SU-DHL-6 (cell line): Measurements from ENCODE around the gene SMIM41.

Source experiments
- H2AFZ ChIP-seq: fragments of 200-600 bp; sonication (generic); 2 replicates; pipeline ENCODE4 v1.6.1; 2014; ENCODE audit warnings: low read depth, mild to moderate bottlenecking, moderate library complexity, mixed read lengths, antibody characterized with exemption, low read length; ENCODE audit not compliant: severe bottlenecking
- H3F3A ChIP-seq: fragments of 200-600 bp; shearing (Covaris generic); 2 replicates; pipeline ENCODE4 v1.6.0; 2016; ENCODE audit warnings: antibody characterized with exemption, mild to moderate bottlenecking; ENCODE audit not compliant: insufficient read depth
- H3K27ac ChIP-seq: fragments of 200-600 bp; sonication (generic); 2 replicates; pipeline ENCODE4 v1.5.1; 2016; ENCODE audit warnings: low read depth, mild to moderate bottlenecking, low read length, moderate library complexity, mixed read lengths
- H3K27me3 ChIP-seq: fragments of 200-600 bp; sonication (generic), shearing (Covaris generic); 2 replicates; pipeline ENCODE4 v1.6.0; 2014; ENCODE audit warnings: mild to moderate bottlenecking, low read length
- H3K36me3 ChIP-seq: fragments of 200-600 bp; sonication (generic); 2 replicates; pipeline ENCODE4 v1.6.1; 2014; ENCODE audit warnings: mild to moderate bottlenecking, low read length, mixed read lengths
- H3K4me2 ChIP-seq: fragments of 300-600, 200-600 bp; shearing (Covaris generic), sonication (generic); 2 replicates; pipeline ENCODE4 v1.6.0; 2014; ENCODE audit warnings: low read length, low read depth, mild to moderate bottlenecking; ENCODE audit not compliant: poor library complexity, severe bottlenecking
- H3K4me3 ChIP-seq: fragments of 200-600 bp; sonication (generic); 2 replicates; pipeline ENCODE4 v1.5.1; 2014; ENCODE audit warnings: antibody characterized with exemption, low read length, mild to moderate bottlenecking, mixed read lengths; ENCODE audit not compliant: insufficient read depth, poor library complexity, severe bottlenecking
- H3K79me2 ChIP-seq: fragments of 200-600 bp; sonication (generic); 2 replicates; pipeline ENCODE4 v1.6.1; 2014; ENCODE audit warnings: mild to moderate bottlenecking, low read length, moderate library complexity; ENCODE audit not compliant: insufficient read depth
- H3K9ac ChIP-seq: fragments of 200-600 bp; sonication (generic); 2 replicates; pipeline ENCODE4 v1.7.0; 2014; ENCODE audit warnings: mild to moderate bottlenecking, low read length
- H3K9me2 ChIP-seq: fragments of 200-600 bp; sonication (generic); replicated peaks from 2 replicates; pipeline ENCODE4 v1.6.1; 2014; ENCODE audit warnings: low read length; ENCODE audit not compliant: insufficient read depth
- H3K9me3 ChIP-seq: fragments of 200-600 bp; sonication (generic); 2 replicates; pipeline ENCODE4 v1.6.1; 2014; ENCODE audit warnings: low read length, mixed read lengths; ENCODE audit not compliant: insufficient read depth
- H4K20me1 ChIP-seq: fragments of 200-600 bp; sonication (generic); 2 replicates; pipeline ENCODE4 v1.6.1; 2014; ENCODE audit warnings: low read depth, mild to moderate bottlenecking, antibody characterized with exemption, low read length, moderate library complexity, mixed read lengths
- EZH2phosphoT487 ChIP-seq: fragments of 200-600 bp; sonication (generic), shearing (Covaris generic); conservative IDR thresholded peaks from 2 replicates; pipeline ENCODE4 v1.6.1; 2018; ENCODE audit warnings: mild to moderate bottlenecking, antibody characterized with exemption, low read length, moderate library complexity, mixed read lengths
- TF ChIP-seq, protein P1 (sequence below): fragments of 200-600 bp; sonication (generic); IDR thresholded peaks from one replicate; pipeline ENCODE4 v1.5.1; 2017; ENCODE audit warnings: antibody characterized with exemption, mild to moderate bottlenecking, low read length, moderate library complexity; ENCODE audit not compliant: insufficient read depth, poor library complexity, severe bottlenecking

Gene SMIM41

GRCh38 chr12:52147964-52148463 is 68.5 kb downstream of the SMIM41 start:
- H3K27ac ChIP-seq = no peak overlapping the region
- no peak overlapping the region for H3K4me3 ChIP-seq
- no peak overlapping the region for H3K4me2 ChIP-seq
- no peaks in the 10 kb centered on the region for H3K27me3 ChIP-seq
- no peaks in the 10 kb centered on the region for H4K20me1 ChIP-seq
- H3K9me2 ChIP-seq = no peaks in the 10 kb centered on the region
- no peaks in the 10 kb centered on the region for H3K36me3 ChIP-seq
- H3F3A ChIP-seq = no peaks in the 10 kb centered on the region
- TF ChIP-seq EZH2phosphoT487 = no peak
- TF ChIP-seq, protein P1, sequence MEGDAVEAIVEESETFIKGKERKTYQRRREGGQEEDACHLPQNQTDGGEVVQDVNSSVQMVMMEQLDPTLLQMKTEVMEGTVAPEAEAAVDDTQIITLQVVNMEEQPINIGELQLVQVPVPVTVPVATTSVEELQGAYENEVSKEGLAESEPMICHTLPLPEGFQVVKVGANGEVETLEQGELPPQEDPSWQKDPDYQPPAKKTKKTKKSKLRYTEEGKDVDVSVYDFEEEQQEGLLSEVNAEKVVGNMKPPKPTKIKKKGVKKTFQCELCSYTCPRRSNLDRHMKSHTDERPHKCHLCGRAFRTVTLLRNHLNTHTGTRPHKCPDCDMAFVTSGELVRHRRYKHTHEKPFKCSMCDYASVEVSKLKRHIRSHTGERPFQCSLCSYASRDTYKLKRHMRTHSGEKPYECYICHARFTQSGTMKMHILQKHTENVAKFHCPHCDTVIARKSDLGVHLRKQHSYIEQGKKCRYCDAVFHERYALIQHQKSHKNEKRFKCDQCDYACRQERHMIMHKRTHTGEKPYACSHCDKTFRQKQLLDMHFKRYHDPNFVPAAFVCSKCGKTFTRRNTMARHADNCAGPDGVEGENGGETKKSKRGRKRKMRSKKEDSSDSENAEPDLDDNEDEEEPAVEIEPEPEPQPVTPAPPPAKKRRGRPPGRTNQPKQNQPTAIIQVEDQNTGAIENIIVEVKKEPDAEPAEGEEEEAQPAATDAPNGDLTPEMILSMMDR = no peak
- H3K9me3 ChIP-seq = no peaks in the 10 kb centered on the region
- no peaks in the 10 kb centered on the region for H3K79me2 ChIP-seq
- no peak overlapping the region for H3K9ac ChIP-seq
- no peak overlapping the region for H2AFZ ChIP-seq

GRCh38 chr12:52148464-52149181 is 69.1 kb downstream of the SMIM41 start:
- H2AFZ ChIP-seq = no peak overlapping the region
- H3K79me2 ChIP-seq = no peaks in the 10 kb centered on the region
- H4K20me1 ChIP-seq = no peaks in the 10 kb centered on the region
- TF ChIP-seq, protein P1 = no peak
- H3K36me3 ChIP-seq = no peaks in the 10 kb centered on the region
- H3K27ac ChIP-seq = no peak overlapping the region
- H3K9ac ChIP-seq = no peak overlapping the region
- no peak overlapping the region for H3K4me3 ChIP-seq
- H3K4me2 ChIP-seq = no peak overlapping the region
- H3K9me2 ChIP-seq = no peaks in the 10 kb centered on the region
- H3K27me3 ChIP-seq = no peaks in the 10 kb centered on the region
- no peaks in the 10 kb centered on the region for H3K9me3 ChIP-seq
- H3F3A ChIP-seq = no peaks in the 10 kb centered on the region

- Histone ChIP-seq H4K20me1 (no peaks in the 10 kb centered on the region), H2AFZ (no peak overlapping the region), H3K4me2 (no peak overlapping the region), H3K4me3 (no peak overlapping the region), H3K36me3 (no peaks in the 10 kb centered on the region), H3K9me2 (no peaks in the 10 kb centered on the region), H3K79me2 (no peaks in the 10 kb centered on the region), H3K9ac (no peak overlapping the region), H3K27ac (no peak overlapping the region), H3F3A (no peaks in the 10 kb centered on the region), H3K27me3 (no peaks in the 10 kb centered on the region), H3K9me3 (no peaks in the 10 kb centered on the region)
- no peak for TF ChIP-seq EZH2phosphoT487
- TF ChIP-seq, protein P1 = no peak
Observed at GRCh38 chr12:52149182-52149641, 69.7 kb downstream of the SMIM41 start.
